Activated naive CD8-positive, alpha-beta T cell treated with anti-CD3 and anti-CD28 coated beads, Interleukin-2, amount 50 U/mL, for 24 hours (primary cell): ENCODE results near the gene MSI2.

Source experiments
- ATAC-seq: fragments of 150-1000 bp; cut with Tn5 transposase; one replicate; pipeline ENCODE4 v1.10.0; 2021
- DNase-seq: peaks from one replicate; pipeline ENCODE4 v3.0.0; 2021
- H3K27ac Mint-ChIP-seq: one replicate; pipeline ENCODE4 v1.8.0; 2021; ENCODE audit warnings: mild to moderate bottlenecking, mixed read lengths
- H3K27me3 Mint-ChIP-seq: one replicate; pipeline ENCODE4 v1.8.0; 2021; ENCODE audit warnings: mixed read lengths
- H3K36me3 Mint-ChIP-seq: one replicate; pipeline ENCODE4 v1.8.0; 2021; ENCODE audit warnings: low read depth, mixed read lengths
- H3K4me1 Mint-ChIP-seq: one replicate; pipeline ENCODE4 v1.8.0; 2021; ENCODE audit warnings: mixed read lengths
- H3K4me3 Mint-ChIP-seq: one replicate; pipeline ENCODE4 v1.8.0; 2021; ENCODE audit warnings: mild to moderate bottlenecking, moderate library complexity, mixed read lengths
- H3K9me3 Mint-ChIP-seq: one replicate; pipeline ENCODE4 v1.8.0; 2021; ENCODE audit warnings: mixed read lengths

MSI2 gene

DNA sequence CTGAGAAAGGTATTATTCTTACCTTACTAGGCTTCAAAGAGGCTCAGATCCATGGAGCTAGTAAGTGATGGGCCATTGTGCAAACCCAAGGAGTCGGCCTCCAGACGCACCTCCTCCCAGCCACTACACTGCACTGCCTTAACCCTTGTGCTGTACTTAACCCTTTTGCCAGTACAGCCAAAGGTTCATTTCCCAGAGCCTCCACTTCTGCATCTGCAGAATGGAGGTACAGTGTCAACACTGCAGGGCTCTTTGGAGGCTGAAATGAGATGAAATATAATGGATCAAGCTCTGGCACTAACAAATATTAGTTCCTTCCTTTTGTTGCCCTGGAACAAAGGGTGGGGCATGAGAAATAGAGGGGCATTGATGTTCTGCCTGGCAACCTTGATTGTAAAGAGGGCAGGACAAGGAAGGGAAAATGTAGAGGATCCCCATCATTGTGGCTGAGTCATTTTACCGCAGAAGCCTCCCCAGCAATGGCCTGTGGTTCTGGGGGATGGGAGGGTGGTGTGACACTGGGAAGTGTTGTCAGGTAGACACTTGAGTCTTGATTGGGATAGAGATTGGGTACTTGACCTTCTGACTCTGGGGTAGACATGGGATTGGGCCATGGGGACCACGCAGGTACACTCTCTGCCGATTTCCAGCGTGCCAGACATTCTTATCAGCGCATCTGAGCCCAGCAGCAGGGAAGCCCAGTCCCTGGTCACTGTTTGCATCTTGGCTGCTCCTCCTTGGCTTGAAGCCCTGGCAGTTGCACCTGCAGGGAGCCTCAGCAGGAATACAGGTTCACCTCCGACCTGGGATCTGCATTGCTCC lies 84.0 kb downstream of the MSI2 start:
- Mint-ChIP-seq H3K4me1 (peaks cover 36% of the 10 kb centered on the region), H3K9me3 (no peaks in the 10 kb centered on the region), H3K27me3 (no peaks in the 10 kb centered on the region), H3K36me3 (peaks cover 5% of the 10 kb centered on the region), H3K27ac (no peak overlapping the region), H3K4me3 (no peak overlapping the region)
- DNase-seq (no peak), ATAC-seq (no peak)

DNA sequence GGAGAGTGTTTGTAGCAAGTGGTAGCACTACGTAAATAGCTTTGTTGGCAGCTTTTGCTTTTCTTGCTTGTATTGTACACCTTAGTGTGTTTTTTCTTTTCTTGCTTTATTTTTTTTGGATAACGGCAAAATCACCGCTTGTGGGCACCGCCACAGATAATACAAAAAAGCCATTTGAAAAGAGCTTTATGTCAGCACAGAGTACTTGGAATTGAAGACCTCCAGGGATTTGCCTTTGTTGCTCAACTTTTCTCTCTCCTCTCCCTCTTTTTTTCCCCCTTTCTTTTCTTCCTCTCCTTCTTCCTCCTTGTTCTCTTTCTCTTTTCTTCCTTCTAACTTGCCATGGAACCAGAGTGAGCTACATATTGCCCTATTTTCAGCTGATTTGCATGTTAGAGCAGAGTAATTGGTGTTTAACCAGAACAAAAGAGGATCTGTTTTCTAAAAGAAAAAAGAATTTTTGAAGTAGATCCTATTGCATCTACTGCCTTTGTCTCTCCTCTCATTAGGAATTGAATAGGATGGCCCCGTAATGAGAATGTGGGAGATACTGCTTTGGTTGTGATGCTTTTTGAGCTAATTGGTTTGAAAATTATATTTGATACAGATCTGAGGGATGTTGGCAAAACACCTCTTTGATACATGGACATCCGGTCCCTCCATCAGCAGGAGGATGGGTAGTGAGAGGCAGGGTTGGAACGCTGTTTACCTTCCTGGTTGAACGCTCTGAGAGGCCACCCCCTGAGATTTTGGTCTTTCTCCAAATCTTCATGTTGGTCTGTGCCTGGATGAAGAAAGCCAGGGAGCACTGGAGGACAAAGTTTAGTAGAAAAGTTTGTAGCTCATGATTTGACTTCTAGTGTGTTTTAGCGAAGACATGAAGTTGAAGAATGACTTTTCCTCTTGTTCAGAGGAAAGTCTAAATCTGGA lies 85.6 kb downstream of the MSI2 start:
- no peak for DNase-seq
- Mint-ChIP-seq H3K4me1 (peaks cover 35% of the 10 kb centered on the region), H3K4me3 (no peak overlapping the region), H3K9me3 (no peaks in the 10 kb centered on the region), H3K36me3 (peaks cover 3% of the 10 kb centered on the region), H3K27me3 (no peaks in the 10 kb centered on the region), H3K27ac (peak overlapping the region; percentile 6)
- no peak for ATAC-seq

DNA sequence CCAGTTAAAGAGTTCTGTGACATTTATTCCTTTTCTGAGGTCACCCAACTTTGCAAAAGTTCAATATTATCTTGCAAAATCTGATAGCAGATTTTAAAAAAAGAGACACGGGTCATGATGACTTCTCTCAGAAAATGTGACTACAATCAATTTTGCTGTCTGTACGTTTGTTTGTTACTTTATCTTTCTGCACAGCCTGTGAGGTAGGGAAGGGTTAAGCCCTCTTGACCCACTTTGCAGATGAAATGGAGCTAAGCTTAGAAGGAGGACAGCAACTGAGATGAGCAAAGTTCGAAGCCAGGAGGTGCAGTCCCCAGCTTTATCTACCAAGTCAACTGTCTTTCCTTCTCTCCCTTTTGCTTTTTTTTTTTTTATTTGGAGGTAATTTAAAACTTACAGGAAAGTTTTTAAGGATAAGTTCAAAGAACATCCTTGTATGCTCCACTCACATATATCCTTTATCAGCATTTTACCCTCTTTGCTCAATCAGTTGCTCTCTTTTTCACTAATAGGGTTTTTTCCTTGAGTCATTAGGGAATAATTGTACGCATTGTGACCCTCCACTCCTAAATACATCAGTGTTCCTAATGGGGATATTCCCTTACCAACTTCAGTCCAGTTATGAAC lies 86.8 kb downstream of the MSI2 start:
- no peaks in the 10 kb centered on the region for H3K9me3 Mint-ChIP-seq
- peaks cover 12% of the 10 kb centered on the region for H3K36me3 Mint-ChIP-seq
- DNase-seq (no peak), ATAC-seq (no peak)
- no peak overlapping the region for H3K27ac Mint-ChIP-seq
- no peak overlapping the region for H3K4me3 Mint-ChIP-seq
- no peaks in the 10 kb centered on the region for H3K27me3 Mint-ChIP-seq
- peaks cover 33% of the 10 kb centered on the region for H3K4me1 Mint-ChIP-seq

DNA sequence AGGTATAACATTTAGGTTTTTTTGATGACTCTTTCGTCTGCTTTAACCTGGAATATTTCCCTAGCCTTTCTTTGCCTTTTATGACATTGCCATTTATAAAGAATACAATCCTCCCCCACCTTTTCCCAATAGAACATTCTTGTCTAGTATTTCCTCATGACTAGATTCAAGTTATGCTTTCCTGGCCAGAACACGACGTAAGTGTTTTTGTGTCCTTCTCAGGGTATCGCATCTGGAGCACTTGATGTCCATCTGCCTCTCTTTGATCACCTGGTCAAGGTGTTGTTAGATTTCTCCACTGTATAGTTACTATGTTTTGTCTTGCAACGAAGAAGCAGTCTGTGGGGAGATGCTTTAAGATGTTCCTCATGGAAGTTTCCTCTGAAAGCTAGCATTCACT lies 87.4 kb downstream of the MSI2 start:
- H3K27me3 Mint-ChIP-seq = no peaks in the 10 kb centered on the region
- H3K9me3 Mint-ChIP-seq = no peaks in the 10 kb centered on the region
- H3K4me1 Mint-ChIP-seq = peaks cover 26% of the 10 kb centered on the region
- DNase-seq = no peak
- H3K4me3 Mint-ChIP-seq = no peak overlapping the region
- ATAC-seq = no peak
- H3K36me3 Mint-ChIP-seq = peaks cover 13% of the 10 kb centered on the region
- no peak overlapping the region for H3K27ac Mint-ChIP-seq

DNA sequence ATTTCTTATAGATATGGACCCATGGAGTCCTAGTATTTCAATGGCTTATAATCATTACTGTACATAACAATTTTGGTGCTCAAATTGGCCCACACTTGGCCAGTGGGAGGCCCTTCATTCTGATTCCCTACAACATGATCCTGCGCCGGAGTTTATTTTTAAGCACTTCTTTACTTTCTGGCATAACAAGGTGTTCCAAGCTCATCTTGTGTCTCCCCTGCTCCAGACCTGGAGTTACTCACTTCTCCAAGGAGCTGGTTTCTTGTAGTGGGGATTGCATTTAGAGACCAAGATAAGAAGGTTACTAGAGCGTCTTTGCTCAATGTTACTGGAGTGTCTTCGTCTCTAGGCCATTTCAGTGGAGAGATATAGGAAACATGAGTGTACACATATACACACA lies 87.9 kb downstream of the MSI2 start:
- Mint-ChIP-seq H3K36me3 (peaks cover 15% of the 10 kb centered on the region), H3K27ac (no peak overlapping the region), H3K9me3 (no peaks in the 10 kb centered on the region), H3K4me1 (peaks cover 21% of the 10 kb centered on the region), H3K4me3 (no peak overlapping the region), H3K27me3 (no peaks in the 10 kb centered on the region)
- DNase-seq (no peak), ATAC-seq (no peak)

DNA sequence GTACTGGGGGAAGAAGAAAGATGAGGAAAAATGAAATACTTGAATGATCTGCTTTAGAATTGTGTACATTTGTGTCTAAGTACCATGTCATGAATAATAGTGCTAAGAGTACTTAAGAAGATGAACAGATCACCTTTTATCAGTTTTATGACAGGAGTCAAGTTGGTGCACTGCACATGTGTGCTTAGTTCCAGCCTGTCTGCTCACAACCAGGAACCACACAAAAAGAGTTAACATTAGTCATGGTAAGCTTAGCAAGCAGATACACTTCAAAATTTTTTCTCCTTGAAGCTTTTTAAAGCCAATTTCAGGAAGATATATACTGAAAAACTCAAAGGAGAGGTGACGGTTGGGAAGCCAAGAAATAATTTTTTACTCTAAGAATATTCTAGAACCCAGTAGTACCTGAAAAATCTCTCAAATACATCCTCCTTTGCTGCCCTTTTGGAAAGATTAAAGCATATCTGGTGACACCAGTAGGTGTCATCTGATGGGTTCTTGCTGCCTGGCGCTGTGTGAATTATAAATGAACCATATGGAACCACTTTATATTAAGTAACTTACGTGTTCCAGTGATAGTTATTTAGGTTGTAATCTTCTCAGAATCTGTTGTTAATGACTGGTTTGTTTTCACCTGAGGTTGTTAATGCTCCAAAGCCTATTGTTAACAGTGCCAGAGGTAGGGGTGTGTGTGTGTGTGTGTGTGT lies 93.4 kb downstream of the MSI2 start:
- no peak for DNase-seq
- Mint-ChIP-seq H3K36me3 (peaks cover 27% of the 10 kb centered on the region), H3K4me3 (no peak overlapping the region)

DNA sequence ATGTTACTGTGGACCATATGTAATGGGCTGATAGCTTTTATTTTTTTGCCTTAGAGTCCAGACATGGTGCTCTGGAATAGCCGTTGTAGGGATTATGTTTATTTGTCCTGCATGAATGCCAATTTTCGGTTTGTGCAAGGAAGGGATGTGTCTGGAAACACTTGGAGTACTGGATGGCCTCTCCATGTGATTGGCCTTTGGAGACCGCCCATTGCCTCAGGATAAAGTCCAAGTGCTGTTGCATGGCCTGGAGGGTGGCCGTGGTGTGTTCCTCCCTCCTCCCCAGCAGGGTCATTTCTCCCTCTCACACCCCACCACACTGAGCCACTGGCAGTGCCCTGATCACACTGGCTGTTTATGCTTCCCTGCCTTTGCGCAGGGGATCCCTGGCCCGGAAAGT lies 93.9 kb downstream of the MSI2 start:
- H3K36me3 Mint-ChIP-seq = peaks cover 27% of the 10 kb centered on the region
- ATAC-seq = no peak
- no peaks in the 10 kb centered on the region for H3K27me3 Mint-ChIP-seq
- no peaks in the 10 kb centered on the region for H3K9me3 Mint-ChIP-seq
- no peak for DNase-seq
- peaks cover 30% of the 10 kb centered on the region for H3K4me1 Mint-ChIP-seq
- H3K27ac Mint-ChIP-seq = no peak overlapping the region
- no peak overlapping the region for H3K4me3 Mint-ChIP-seq

More for the DNA sequence above, 93.4 kb downstream of the MSI2 start:
- Mint-ChIP-seq H3K27ac (no peak overlapping the region), H3K9me3 (no peaks in the 10 kb centered on the region), H3K4me1 (peaks cover 24% of the 10 kb centered on the region), H3K27me3 (no peaks in the 10 kb centered on the region)
- no peak for ATAC-seq

DNA sequence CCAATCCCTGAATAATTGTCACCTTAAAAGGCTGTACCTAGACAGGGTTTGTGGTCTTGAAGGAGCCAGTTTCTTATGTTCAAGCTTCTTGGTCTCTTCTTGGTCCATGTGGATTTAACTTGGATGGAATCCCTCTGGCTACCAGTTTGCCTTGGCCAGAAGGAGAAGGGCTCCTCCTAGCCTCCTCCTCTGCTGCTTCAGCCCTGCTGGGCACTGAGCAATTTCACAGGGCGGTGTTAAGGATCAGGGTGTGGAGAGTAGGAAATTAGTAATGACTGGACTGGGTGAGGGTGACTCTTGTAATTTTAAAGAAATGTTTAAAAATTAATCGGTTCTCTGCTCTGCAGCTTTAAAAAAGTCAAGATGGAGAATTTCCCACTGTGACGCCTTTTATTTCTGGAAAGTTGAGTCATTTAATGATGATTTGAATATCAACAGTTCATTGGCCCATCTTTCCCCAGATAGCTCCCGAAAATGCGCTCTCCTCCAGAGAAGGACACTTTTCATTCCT lies 96.4 kb downstream of the MSI2 start:
- no peak overlapping the region for H3K4me3 Mint-ChIP-seq
- no peaks in the 10 kb centered on the region for H3K9me3 Mint-ChIP-seq
- DNase-seq (no peak), ATAC-seq (no peak)
- H3K4me1 Mint-ChIP-seq = peaks cover 52% of the 10 kb centered on the region
- H3K27me3 Mint-ChIP-seq = no peaks in the 10 kb centered on the region
- no peak overlapping the region for H3K27ac Mint-ChIP-seq
- peaks cover 22% of the 10 kb centered on the region for H3K36me3 Mint-ChIP-seq

DNA sequence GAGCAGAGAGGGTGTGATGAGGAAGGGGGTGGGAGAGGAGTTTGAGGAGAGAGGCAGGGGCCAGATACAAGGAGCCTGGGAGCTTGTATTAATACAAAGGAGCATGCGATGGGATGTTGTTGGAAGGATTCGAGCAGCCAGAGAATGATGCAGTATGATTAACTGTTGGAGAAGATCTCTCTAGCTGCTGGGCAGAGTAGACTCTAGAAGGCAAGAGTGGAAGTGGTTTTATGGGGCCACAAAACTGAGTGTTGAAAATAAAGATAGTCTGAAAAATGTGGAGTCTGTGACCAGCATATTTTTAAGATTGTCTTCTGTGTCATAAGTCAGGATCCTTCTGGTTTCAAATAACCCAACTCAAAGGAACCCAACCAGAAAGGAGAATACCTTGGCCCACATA lies 98.3 kb downstream of the MSI2 start:
- no peak overlapping the region for H3K27ac Mint-ChIP-seq
- ATAC-seq (no peak), DNase-seq (no peak)
- peaks cover 62% of the 10 kb centered on the region for H3K4me1 Mint-ChIP-seq
- no peak overlapping the region for H3K4me3 Mint-ChIP-seq
- no peaks in the 10 kb centered on the region for H3K9me3 Mint-ChIP-seq
- H3K27me3 Mint-ChIP-seq = no peaks in the 10 kb centered on the region
- H3K36me3 Mint-ChIP-seq = peaks cover 14% of the 10 kb centered on the region

DNA sequence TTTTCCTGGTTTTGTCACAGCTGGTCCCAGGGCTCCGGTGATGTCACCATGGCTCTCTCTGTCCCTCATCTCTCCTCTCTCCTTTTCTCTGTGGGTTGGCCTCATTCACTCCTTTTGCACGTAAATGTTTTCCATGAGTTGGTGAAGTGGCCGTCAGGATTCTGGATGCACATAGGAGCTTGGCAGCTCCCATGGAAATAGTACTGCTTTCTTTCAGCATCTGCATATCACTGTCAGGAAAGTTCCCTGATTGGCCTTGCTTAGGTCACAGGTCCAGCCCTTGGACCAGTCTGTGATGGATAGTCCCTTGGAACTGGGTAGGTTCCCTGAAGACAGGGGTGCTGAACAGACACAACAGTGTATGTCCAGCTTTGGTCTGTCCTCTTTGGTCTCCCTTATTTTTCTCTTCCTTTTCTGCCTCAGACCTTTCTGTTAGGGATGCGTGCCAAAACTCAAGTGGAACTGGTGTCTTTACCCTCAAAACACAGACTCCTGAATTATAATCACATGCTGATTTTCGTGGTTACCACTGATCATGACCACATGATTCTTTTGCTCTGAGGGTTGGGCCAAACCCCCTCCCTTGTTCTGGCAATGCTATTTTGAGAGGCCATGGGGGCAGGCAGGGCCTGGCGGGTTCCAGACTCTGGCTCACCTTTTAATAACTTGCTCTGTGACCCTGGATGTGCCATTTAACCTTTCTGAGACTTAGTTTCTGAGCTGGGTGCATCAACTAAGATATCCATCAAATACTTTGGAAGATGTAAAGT lies 99.0 kb downstream of the MSI2 start:
- Mint-ChIP-seq H3K36me3 (peaks cover 14% of the 10 kb centered on the region), H3K27me3 (no peaks in the 10 kb centered on the region), H3K9me3 (no peaks in the 10 kb centered on the region), H3K4me3 (no peak overlapping the region), H3K4me1 (peaks cover 62% of the 10 kb centered on the region), H3K27ac (peak overlapping the region; percentile 48)
- ATAC-seq (no peak), DNase-seq (no peak)

DNA sequence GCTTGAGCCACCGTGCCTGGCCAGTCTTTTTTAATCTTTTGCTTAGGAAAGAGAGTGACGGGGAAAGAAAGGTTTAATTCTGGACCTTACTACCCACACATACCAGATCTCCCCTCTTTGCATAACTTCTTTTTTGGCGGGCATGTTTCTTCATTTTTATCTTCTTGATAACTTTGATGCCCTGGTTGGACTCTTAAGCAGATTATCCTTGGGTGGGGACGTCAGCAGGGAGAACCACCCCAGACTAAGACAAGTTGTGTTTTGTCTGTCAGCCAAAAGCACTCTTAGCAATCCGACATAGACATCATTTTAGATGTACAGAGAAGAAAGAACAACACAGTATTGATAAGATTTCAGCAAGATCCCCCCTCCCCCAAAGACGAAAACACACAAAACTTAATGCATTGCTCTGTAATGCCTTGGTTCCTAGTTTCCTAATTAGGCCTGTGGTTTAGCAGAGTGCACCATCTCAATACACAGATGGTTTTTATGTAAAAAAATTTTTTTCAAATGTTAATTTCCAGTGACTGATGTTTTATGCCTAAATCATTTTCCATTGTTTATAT lies 99.9 kb downstream of the MSI2 start:
- no peak overlapping the region for H3K27ac Mint-ChIP-seq
- H3K9me3 Mint-ChIP-seq = no peaks in the 10 kb centered on the region
- peaks cover 13% of the 10 kb centered on the region for H3K36me3 Mint-ChIP-seq
- H3K4me1 Mint-ChIP-seq = peaks cover 62% of the 10 kb centered on the region
- no peaks in the 10 kb centered on the region for H3K27me3 Mint-ChIP-seq
- no peak for DNase-seq
- no peak overlapping the region for H3K4me3 Mint-ChIP-seq
- no peak for ATAC-seq

DNA sequence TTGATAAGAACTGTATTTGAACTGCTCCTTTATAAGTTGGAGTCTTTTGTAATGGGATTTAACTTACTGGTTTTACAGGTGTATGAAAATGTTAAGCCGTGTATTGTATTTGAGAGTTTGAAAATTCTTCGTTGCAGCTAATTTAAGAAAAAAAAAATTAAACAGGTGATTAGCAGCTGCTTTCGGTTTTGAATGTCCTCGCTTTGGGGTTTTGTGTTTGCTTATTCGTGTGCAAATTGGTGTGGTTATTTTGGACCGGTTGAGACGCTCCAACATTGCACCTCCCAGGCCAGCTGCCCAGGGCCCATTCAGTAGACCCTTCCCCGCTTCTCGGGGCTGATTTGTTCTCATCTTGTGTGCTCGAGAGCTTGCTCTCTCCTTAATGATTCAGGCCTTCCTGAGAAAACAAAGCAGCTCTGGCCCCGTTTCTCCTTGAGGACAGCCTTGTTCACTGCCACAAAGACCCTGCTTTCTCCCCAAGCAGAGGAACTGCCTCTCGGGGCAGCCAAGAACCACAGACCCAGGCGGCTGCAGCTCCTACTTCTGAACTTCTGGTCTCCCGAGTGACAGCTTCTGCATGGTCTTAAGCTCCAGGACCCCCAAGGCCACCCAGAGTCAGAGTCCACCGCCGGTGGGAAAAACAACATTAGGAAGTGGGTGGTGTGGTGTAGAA lies 100.5 kb downstream of the MSI2 start:
- Mint-ChIP-seq H3K27me3 (no peaks in the 10 kb centered on the region), H3K36me3 (peaks cover 11% of the 10 kb centered on the region), H3K27ac (no peak overlapping the region), H3K4me3 (peak overlapping the region; percentile 47), H3K9me3 (no peaks in the 10 kb centered on the region), H3K4me1 (peaks cover 62% of the 10 kb centered on the region)
- DNase-seq (no peak), ATAC-seq (no peak)

DNA sequence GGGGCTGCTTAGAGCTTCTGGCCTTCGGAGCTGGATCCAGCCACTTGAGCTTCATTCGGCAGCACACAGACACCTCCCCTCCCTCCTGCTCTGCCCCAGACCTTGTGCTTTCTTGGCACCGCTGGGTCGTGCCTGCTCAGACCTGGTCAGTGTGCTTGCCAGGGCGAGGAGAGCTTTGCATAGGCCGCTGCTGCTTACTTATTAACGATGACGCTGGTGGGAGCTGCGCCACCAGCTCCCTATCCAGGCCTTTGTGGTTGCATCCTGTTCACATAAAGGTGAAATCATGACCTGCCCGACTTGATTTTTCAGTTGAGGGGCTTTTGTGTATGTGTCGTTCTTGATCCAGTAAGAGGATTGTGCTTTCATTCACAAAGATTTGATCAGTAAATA lies 101.1 kb downstream of the MSI2 start:
- H3K36me3 Mint-ChIP-seq = peaks cover 12% of the 10 kb centered on the region
- no peaks in the 10 kb centered on the region for H3K9me3 Mint-ChIP-seq
- peak overlapping the region; percentile 47 for H3K4me3 Mint-ChIP-seq
- H3K27me3 Mint-ChIP-seq = no peaks in the 10 kb centered on the region
- H3K27ac Mint-ChIP-seq = peak overlapping the region; percentile 60
- DNase-seq (no peak), ATAC-seq (peak; percentile 11)
- peaks cover 60% of the 10 kb centered on the region for H3K4me1 Mint-ChIP-seq
